Testis (tissue), 2 donors: Measurements from ENCODE around the gene TENT4B.

Experiments
- CTCF ChIP-seq, 3 experiments: fragments of 450-650 bp in 2 of 3; fragments of 200-600 bp in 1 of 3; sonication (generic) in 1 of 3; IDR thresholded peaks; one replicate each; pipeline ENCODE4 v1.5.1; 2016 to 2019; ENCODE audit warnings: antibody characterized with exemption in 3 of 3, mild to moderate bottlenecking in 2 of 3, moderate library complexity in 1 of 3
- POLR2A ChIP-seq: fragments of 450-650 bp; IDR thresholded peaks from one replicate; pipeline ENCODE4 v1.6.1; 2017; ENCODE audit warnings: antibody characterized with exemption, mild to moderate bottlenecking, moderate library complexity

GRCh38 chr16:50254072-50254471 is 101.0 kb downstream of the TENT4B start:
- TF ChIP-seq CTCF (IDR thresholded peaks at IDR 0.05) (no peak), POLR2A (no peak)
